ENCODE data around the gene DENND1A. TPM values are rescaled to one million over a fixed set of nuclear protein-coding genes. Genes with fewer than 3 reads are reported as not detected.
A peak's percentile ranks its signal among the peaks of the same experiment; 100 is the strongest.

Gene DENND1A
- polyA plus RNA-seq, 2 of the 4 experiments (the other 2 are of a cell fraction), result 15.1 to 21.9 TPM

DNA sequence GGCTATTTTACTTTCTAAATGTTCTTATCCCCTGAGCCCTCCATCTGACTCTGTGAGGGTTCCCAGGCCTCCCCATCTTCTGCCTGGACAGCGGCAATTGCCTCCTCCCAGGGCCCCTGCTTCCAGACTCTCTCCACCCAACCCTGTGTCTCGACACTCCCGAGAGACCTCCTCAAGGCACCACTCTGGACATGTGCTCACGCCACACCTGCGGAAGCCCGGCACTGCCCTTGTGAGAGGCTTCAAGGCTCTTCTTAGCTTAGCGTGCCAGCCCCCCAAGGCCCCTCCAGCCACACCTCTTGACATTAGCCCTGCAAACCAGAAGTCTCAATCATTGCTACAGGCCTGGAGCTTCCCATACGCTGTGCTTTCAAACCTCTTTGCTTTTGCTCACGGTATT lies 449.8 kb downstream of the DENND1A start:
- ATAC-seq, result 0 out of 6 replicates have a peak, but pooled peaks of 1 of the 2 experiments have one; percentile 23
- Histone ChIP-seq H3K9me3 (no peaks in the 10 kb centered on the region), H3K4me2 (no peak overlapping the region), H3K4me1 (no peaks in the 10 kb centered on the region), H3K4me3 (no peak overlapping the region), H3K27ac (no peak overlapping the region)
- ChIA-PET CTCF (interaction anchor here (1.0 to 1.4 kb wide), 2 partner anchors 8 to 561 kb away, joined by 3 read pairs; no protein-coding TSS in a partner anchor), POLR2A (no interaction called here)
- TF ChIP-seq MYC (IDR thresholded peaks at IDR 0.05; ENCODE audit: borderline replicate concordance, low read length) (no peak), NFE2L2 (conservative IDR thresholded peaks at IDR 0.05; ENCODE audit: low read length) (no peak), CHD4 (IDR thresholded peaks at IDR 0.05; ENCODE audit: borderline replicate concordance) (no peak), CBX8 (IDR thresholded peaks at IDR 0.05) (no peak), ZNF302 (CRISPR knock-in tag; IDR thresholded peaks at IDR 0.05) (no peak), POLR2AphosphoS2 (conservative IDR thresholded peaks at IDR 0.05; ENCODE audit: low read length) (no peak), RAD21 (conservative IDR thresholded peaks at IDR 0.05 in 1 of 2, IDR thresholded peaks at IDR 0.05 in 1 of 2) (no peak)
- TF ChIP-seq, protein P1, sequence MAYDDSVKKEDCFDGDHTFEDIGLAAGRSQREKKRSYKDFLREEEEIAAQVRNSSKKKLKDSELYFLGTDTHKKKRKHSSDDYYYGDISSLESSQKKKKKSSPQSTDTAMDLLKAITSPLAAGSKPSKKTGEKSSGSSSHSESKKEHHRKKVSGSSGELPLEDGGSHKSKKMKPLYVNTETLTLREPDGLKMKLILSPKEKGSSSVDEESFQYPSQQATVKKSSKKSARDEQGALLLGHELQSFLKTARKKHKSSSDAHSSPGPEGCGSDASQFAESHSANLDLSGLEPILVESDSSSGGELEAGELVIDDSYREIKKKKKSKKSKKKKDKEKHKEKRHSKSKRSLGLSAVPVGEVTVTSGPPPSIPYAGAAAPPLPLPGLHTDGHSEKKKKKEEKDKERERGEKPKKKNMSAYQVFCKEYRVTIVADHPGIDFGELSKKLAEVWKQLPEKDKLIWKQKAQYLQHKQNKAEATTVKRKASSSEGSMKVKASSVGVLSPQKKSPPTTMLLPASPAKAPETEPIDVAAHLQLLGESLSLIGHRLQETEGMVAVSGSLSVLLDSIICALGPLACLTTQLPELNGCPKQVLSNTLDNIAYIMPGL (CRISPR knock-in tag; IDR thresholded peaks at IDR 0.05; ENCODE audit: borderline replicate concordance), result no peak
- TF ChIP-seq, protein P2, sequence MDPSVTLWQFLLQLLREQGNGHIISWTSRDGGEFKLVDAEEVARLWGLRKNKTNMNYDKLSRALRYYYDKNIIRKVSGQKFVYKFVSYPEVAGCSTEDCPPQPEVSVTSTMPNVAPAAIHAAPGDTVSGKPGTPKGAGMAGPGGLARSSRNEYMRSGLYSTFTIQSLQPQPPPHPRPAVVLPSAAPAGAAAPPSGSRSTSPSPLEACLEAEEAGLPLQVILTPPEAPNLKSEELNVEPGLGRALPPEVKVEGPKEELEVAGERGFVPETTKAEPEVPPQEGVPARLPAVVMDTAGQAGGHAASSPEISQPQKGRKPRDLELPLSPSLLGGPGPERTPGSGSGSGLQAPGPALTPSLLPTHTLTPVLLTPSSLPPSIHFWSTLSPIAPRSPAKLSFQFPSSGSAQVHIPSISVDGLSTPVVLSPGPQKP (IDR thresholded peaks at IDR 0.05; ENCODE audit: low read depth, low read length), result no peak
- TF ChIP-seq, protein P3, sequence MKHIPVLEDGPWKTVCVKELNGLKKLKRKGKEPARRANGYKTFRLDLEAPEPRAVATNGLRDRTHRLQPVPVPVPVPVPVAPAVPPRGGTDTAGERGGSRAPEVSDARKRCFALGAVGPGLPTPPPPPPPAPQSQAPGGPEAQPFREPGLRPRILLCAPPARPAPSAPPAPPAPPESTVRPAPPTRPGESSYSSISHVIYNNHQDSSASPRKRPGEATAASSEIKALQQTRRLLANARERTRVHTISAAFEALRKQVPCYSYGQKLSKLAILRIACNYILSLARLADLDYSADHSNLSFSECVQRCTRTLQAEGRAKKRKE (CRISPR knock-in tag; IDR thresholded peaks at IDR 0.05; ENCODE audit: low read depth), result no peak
- 98% methylated on average over 9 of the region's 9 CpGs for WGBS (ENCODE audit: missing lambda C conversion rate)
- no peak for DNase-seq (ENCODE audit: low read depth in 1 of 2, low spot score in 1 of 2)
- no peak for FAIRE-seq

DNA sequence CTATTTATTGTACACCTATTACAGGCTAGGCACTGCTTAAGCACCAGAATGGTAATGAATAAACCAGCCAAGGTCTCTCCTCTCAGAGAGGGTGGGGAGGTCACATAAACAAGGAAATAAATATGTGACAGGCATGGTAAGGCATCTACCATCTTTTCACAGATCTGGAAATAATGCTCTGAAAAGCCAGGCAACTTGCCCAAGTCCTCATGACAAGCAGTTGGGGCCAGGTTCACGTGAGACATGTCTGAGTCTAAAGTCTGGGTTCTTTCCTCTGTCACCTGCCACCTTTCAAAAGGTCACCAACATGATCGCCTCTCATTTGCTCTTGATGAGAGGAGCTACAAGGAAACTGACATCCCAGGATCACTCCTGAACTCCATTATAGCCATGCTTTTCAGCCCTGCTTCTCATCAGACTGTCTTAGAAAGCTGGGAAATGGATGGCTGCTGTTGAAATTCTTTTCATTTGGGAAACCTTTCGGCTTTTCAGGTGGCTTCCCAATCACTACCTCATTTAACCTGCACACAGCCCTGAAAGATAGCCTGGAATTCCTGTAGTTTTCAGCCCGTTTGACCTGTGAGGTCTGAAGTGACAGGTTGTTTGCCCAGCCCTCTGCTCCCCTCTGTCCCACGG lies 450.8 kb downstream of the DENND1A start:
- Histone ChIP-seq H3K4me2 (no peak overlapping the region), H3K27ac (no peak overlapping the region), H3K4me1 (no peaks in the 10 kb centered on the region), H3K9me3 (no peaks in the 10 kb centered on the region), H3K4me3 (no peak overlapping the region)
- ChIA-PET POLR2A (no interaction called here), CTCF (no interaction called here)
- DNase-seq (ENCODE audit: low read depth in 1 of 2, low spot score in 1 of 2), result no peak
- FAIRE-seq, result no peak
- 74% methylated on average over 5 of the region's 5 CpGs for WGBS (ENCODE audit: missing lambda C conversion rate)
- no peak for ATAC-seq
- no peak for TF ChIP-seq CBX8 (IDR thresholded peaks at IDR 0.05)
- no peak for TF ChIP-seq NR3C1 (IDR thresholded peaks at IDR 0.05)
- no peak for TF ChIP-seq EP300 (IDR thresholded peaks at IDR 0.05)
- TF ChIP-seq, protein P4, sequence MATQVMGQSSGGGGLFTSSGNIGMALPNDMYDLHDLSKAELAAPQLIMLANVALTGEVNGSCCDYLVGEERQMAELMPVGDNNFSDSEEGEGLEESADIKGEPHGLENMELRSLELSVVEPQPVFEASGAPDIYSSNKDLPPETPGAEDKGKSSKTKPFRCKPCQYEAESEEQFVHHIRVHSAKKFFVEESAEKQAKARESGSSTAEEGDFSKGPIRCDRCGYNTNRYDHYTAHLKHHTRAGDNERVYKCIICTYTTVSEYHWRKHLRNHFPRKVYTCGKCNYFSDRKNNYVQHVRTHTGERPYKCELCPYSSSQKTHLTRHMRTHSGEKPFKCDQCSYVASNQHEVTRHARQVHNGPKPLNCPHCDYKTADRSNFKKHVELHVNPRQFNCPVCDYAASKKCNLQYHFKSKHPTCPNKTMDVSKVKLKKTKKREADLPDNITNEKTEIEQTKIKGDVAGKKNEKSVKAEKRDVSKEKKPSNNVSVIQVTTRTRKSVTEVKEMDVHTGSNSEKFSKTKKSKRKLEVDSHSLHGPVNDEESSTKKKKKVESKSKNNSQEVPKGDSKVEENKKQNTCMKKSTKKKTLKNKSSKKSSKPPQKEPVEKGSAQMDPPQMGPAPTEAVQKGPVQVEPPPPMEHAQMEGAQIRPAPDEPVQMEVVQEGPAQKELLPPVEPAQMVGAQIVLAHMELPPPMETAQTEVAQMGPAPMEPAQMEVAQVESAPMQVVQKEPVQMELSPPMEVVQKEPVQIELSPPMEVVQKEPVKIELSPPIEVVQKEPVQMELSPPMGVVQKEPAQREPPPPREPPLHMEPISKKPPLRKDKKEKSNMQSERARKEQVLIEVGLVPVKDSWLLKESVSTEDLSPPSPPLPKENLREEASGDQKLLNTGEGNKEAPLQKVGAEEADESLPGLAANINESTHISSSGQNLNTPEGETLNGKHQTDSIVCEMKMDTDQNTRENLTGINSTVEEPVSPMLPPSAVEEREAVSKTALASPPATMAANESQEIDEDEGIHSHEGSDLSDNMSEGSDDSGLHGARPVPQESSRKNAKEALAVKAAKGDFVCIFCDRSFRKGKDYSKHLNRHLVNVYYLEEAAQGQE (IDR thresholded peaks at IDR 0.05), result no peak
- no peak for TF ChIP-seq PHF8 (IDR thresholded peaks at IDR 0.05; ENCODE audit: borderline replicate concordance, low read depth)
- no peak for TF ChIP-seq CHD2 (IDR thresholded peaks at IDR 0.05; ENCODE audit: low read length, partially characterized antibody)
- no peak for TF ChIP-seq SMC3 (IDR thresholded peaks at IDR 0.05)
- no peak for TF ChIP-seq ZFP36 (IDR thresholded peaks at IDR 0.05; ENCODE audit: borderline replicate concordance, partially characterized antibody)
- no peak for TF ChIP-seq POLR2A (IDR thresholded peaks at IDR 0.05; ENCODE audit: low read length)
- TF ChIP-seq SREBF2 (IDR thresholded peaks at IDR 0.05), result no peak
- no peak for TF ChIP-seq HOXA7 (CRISPR knock-in tag; IDR thresholded peaks at IDR 0.05)
- TF ChIP-seq KDM1A (IDR thresholded peaks at IDR 0.05; ENCODE audit: low read depth), result no peak
- TF ChIP-seq, protein P5, sequence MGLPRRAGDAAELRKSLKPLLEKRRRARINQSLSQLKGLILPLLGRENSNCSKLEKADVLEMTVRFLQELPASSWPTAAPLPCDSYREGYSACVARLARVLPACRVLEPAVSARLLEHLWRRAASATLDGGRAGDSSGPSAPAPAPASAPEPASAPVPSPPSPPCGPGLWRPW (IDR thresholded peaks at IDR 0.05), result no peak
- TF ChIP-seq RNF2 (IDR thresholded peaks at IDR 0.05; ENCODE audit: borderline replicate concordance, low read depth), result no peak
- TF ChIP-seq, protein P6, sequence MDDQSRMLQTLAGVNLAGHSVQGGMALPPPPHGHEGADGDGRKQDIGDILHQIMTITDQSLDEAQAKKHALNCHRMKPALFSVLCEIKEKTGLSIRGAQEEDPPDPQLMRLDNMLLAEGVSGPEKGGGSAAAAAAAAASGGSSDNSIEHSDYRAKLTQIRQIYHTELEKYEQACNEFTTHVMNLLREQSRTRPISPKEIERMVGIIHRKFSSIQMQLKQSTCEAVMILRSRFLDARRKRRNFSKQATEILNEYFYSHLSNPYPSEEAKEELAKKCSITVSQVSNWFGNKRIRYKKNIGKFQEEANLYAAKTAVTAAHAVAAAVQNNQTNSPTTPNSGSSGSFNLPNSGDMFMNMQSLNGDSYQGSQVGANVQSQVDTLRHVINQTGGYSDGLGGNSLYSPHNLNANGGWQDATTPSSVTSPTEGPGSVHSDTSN (IDR thresholded peaks at IDR 0.05), result no peak
- no peak for TF ChIP-seq JUNB (IDR thresholded peaks at IDR 0.05)
